RWPE1 (cell line): ENCODE results near the gene RUVBL1.

Source experiments
- CTCF ChIA-PET: fragments of 350-600 bp; sonication (Branson Sonifier 250); formaldehyde crosslinking; extraction: SDS; loops from one replicate; lab custom pipeline; 2021; lab: Yijun Ruan, JAX
- POLR2A ChIA-PET: fragments of 400-600 bp; formaldehyde crosslinking; extraction: SDS; loops from one replicate; lab custom pipeline; 2020; ENCODE audit warnings: antibody characterized with exemption; ENCODE audit not compliant: low non-redundant PET; lab: Yijun Ruan, JAX
- DNase-seq: peaks from one replicate; pipeline ENCODE4 v3.0.0; 2012; ENCODE audit warnings: low spot score
- H3K27ac ChIP-seq: fragments of 450-650 bp; 2 replicates; pipeline ENCODE4 v1.5.1; 2017
- CTCF ChIP-seq: fragments of 450-650 bp; conservative IDR thresholded peaks from 2 replicates; pipeline ENCODE4 v1.5.1; 2017; ENCODE audit warnings: low read depth, mild to moderate bottlenecking

Gene RUVBL1

DNA sequence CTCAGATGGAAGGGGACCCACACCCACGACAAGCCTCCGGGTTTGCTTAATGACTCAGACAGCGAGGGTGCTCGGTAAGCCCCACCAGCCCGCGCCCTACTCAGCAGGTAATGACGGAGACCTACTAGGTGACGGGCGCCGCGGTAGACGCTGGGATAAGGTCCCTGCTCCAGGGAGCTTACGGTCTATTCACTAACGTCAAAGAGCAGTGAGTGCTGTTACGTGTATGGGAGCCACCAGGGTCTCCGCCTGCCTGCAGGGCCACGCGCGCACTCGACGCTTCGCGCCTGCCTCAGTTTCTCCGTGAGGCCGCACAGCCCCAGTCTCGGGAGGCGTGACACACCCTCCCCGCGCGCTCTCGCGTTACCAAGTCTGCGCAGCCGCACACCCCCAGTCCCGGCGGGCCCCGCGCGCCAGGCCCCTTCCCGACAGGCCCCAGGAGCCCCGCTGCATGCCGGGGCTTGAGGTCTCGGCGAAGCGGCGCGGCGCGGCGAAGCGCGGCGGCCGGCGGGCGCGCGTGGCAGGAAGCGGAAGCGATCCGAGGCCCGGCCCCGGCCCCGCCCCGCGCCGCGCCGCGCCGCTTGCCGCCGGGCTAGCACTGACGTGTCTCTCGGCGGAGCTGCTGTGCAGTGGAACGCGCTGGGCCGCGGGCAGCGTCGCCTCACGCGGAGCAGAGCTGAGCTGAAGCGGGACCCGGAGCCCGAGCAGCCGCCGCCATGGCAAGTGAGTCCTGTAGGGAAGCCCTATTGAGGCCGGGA is 71.6 kb downstream of the RUVBL1 start, which contains the start of gene SEC61A1:
Gene SEC61A1 (plus strand): TSS at position 601 of the 758 bp plus-strand sequence. CDS start 116 bp downstream, at position 717.
- POLR2A ChIA-PET, result no interaction called here
- CTCF ChIA-PET, result no interaction called here
- peak within 1 kb of the TSS; percentile 87 for H3K27ac ChIP-seq
- peak; percentile 97 for DNase-seq
- no peak for TF ChIP-seq CTCF

DNA sequence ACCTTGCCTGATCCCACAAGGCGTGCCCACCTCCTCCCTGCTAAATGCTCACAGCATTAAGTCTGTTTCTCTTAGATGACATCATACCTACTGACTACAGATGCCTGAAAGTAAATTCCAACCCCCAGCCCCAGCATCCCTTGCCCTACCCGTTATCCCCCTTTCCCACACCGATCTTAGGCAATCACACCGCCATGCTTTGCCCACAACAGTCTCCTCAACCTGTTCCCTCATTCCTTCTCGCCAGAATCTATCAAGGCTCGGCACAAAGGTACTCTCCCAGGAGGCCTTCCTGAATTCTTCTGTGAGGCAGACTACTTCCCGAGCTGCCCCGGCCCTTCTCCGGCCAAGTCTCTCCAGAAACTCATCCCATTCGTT is 72.2 kb downstream of the RUVBL1 start:
- ChIA-PET CTCF (no interaction called here), POLR2A (no interaction called here)
- peak overlapping the region; percentile 87 for H3K27ac ChIP-seq
- no peak for DNase-seq
- no peak for TF ChIP-seq CTCF

- no peak for DNase-seq
- CTCF ChIA-PET, result interaction anchor here (0.6 kb wide), 1 partner anchor 295 kb away, joined by 3 read pairs; no protein-coding TSS in a partner anchor
- H3K27ac ChIP-seq, result no peak overlapping the region
Measured at GRCh38 chr3:128050597-128050996, 73.0 kb downstream of the RUVBL1 start.

GRCh38 chr3:128041344-128041743 is 82.3 kb downstream of the RUVBL1 start:
- no peak for DNase-seq
- CTCF ChIA-PET, result no interaction called here
- TF ChIP-seq CTCF, result no peak
- POLR2A ChIA-PET, result no interaction called here
- no peak overlapping the region for H3K27ac ChIP-seq

More at GRCh38 chr3:128050597-128050996, 73.0 kb downstream of the RUVBL1 start:
- POLR2A ChIA-PET, result no interaction called here
- no peak for TF ChIP-seq CTCF

DNA sequence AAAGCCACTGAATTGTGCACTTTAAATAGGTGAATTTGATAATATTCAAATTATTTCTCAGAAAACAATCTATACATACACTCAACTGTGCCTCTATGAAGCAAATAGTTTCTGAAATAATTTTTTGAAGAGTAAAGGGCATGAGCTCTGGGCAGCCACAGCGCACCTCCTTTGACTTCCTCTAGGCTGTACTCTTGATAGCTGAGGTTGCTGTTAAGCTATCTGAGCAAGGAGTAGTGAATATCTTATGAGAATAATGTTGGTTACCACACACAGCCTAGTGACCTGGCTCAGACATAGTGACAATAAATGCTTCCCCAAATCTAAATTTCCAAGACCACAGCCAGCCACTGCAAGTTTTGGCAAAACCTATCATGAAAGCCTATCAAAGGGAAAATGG is 83.0 kb downstream of the RUVBL1 start:
- DNase-seq, result no peak
- H3K27ac ChIP-seq, result no peak overlapping the region
- ChIA-PET POLR2A (no interaction called here), CTCF (no interaction called here)
- TF ChIP-seq CTCF, result no peak

DNA sequence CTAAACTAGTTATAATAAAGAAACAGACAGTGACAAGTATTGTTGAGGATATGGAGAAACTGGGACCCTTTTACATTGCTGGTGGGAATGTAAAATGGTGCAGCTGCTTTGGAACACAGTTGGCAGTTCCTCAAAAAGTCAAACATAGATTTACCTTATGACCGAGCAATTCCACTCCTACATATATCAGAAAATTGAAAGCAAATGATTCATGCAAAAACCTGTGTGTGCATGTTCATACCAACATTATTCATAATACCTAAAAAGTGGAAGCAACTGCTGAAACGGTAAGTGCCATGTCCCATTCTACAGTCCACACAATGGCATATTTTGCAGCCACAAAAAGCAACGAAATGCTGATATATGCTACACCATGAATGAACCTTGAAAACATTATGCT is 83.6 kb downstream of the RUVBL1 start:
- no peak for DNase-seq
- H3K27ac ChIP-seq, result no peak overlapping the region
- POLR2A ChIA-PET, result no interaction called here
- no peak for TF ChIP-seq CTCF
- CTCF ChIA-PET, result no interaction called here
